ENCODE measurements around the gene CDH22.

DNA sequence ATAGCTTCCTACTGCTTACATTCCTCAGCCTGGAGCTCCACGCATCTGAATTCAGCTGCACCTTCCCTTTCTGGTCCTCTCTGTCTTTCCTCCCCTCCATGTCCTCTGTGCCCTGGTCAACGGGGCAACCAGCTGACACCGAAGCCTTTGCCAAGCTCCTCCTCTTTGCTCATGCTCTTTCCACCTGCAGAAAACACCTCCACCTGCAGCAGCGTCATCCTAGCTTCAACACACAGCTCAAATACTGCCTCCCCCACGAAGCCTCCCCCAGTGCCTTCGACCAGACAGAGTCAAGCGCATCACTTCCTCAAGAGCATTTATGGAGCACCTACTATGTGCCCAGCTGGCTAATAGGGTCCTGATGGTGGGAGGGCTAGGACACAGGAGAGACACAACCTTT, 9.2 kb downstream of the CDH22 start:
- TF ChIP-seq, protein P1, sequence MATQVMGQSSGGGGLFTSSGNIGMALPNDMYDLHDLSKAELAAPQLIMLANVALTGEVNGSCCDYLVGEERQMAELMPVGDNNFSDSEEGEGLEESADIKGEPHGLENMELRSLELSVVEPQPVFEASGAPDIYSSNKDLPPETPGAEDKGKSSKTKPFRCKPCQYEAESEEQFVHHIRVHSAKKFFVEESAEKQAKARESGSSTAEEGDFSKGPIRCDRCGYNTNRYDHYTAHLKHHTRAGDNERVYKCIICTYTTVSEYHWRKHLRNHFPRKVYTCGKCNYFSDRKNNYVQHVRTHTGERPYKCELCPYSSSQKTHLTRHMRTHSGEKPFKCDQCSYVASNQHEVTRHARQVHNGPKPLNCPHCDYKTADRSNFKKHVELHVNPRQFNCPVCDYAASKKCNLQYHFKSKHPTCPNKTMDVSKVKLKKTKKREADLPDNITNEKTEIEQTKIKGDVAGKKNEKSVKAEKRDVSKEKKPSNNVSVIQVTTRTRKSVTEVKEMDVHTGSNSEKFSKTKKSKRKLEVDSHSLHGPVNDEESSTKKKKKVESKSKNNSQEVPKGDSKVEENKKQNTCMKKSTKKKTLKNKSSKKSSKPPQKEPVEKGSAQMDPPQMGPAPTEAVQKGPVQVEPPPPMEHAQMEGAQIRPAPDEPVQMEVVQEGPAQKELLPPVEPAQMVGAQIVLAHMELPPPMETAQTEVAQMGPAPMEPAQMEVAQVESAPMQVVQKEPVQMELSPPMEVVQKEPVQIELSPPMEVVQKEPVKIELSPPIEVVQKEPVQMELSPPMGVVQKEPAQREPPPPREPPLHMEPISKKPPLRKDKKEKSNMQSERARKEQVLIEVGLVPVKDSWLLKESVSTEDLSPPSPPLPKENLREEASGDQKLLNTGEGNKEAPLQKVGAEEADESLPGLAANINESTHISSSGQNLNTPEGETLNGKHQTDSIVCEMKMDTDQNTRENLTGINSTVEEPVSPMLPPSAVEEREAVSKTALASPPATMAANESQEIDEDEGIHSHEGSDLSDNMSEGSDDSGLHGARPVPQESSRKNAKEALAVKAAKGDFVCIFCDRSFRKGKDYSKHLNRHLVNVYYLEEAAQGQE (IDR thresholded peaks at IDR 0.05; ENCODE audit: unreplicated experiment) = no peak
- TF ChIP-seq, protein P2, sequence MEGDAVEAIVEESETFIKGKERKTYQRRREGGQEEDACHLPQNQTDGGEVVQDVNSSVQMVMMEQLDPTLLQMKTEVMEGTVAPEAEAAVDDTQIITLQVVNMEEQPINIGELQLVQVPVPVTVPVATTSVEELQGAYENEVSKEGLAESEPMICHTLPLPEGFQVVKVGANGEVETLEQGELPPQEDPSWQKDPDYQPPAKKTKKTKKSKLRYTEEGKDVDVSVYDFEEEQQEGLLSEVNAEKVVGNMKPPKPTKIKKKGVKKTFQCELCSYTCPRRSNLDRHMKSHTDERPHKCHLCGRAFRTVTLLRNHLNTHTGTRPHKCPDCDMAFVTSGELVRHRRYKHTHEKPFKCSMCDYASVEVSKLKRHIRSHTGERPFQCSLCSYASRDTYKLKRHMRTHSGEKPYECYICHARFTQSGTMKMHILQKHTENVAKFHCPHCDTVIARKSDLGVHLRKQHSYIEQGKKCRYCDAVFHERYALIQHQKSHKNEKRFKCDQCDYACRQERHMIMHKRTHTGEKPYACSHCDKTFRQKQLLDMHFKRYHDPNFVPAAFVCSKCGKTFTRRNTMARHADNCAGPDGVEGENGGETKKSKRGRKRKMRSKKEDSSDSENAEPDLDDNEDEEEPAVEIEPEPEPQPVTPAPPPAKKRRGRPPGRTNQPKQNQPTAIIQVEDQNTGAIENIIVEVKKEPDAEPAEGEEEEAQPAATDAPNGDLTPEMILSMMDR (conservative IDR thresholded peaks at IDR 0.05; ENCODE audit: low read depth in 2 of 2) = no peak
- TF ChIP-seq ZNF114 (CRISPR knock-in tag; IDR thresholded peaks at IDR 0.05) = no peak

All from GM23338 (cell line).